SU-DHL-6 (cell line): Measurements from ENCODE around the gene THBS2.

Experiments
- H2AFZ ChIP-seq: fragments of 200-600 bp; sonication (generic); 2 replicates; pipeline ENCODE4 v1.6.1; 2014; ENCODE audit warnings: low read depth, mild to moderate bottlenecking, moderate library complexity, mixed read lengths, antibody characterized with exemption, low read length; ENCODE audit not compliant: severe bottlenecking
- H3F3A ChIP-seq: fragments of 200-600 bp; shearing (Covaris generic); 2 replicates; pipeline ENCODE4 v1.6.0; 2016; ENCODE audit warnings: antibody characterized with exemption, mild to moderate bottlenecking; ENCODE audit not compliant: insufficient read depth
- H3K27ac ChIP-seq: fragments of 200-600 bp; sonication (generic); 2 replicates; pipeline ENCODE4 v1.5.1; 2016; ENCODE audit warnings: low read depth, mild to moderate bottlenecking, low read length, moderate library complexity, mixed read lengths
- H3K27me3 ChIP-seq: fragments of 200-600 bp; sonication (generic), shearing (Covaris generic); 2 replicates; pipeline ENCODE4 v1.6.0; 2014; ENCODE audit warnings: mild to moderate bottlenecking, low read length
- H3K36me3 ChIP-seq: fragments of 200-600 bp; sonication (generic); 2 replicates; pipeline ENCODE4 v1.6.1; 2014; ENCODE audit warnings: mild to moderate bottlenecking, low read length, mixed read lengths
- H3K4me2 ChIP-seq: fragments of 300-600, 200-600 bp; shearing (Covaris generic), sonication (generic); 2 replicates; pipeline ENCODE4 v1.6.0; 2014; ENCODE audit warnings: low read length, low read depth, mild to moderate bottlenecking; ENCODE audit not compliant: poor library complexity, severe bottlenecking
- H3K4me3 ChIP-seq: fragments of 200-600 bp; sonication (generic); 2 replicates; pipeline ENCODE4 v1.5.1; 2014; ENCODE audit warnings: antibody characterized with exemption, low read length, mild to moderate bottlenecking, mixed read lengths; ENCODE audit not compliant: insufficient read depth, poor library complexity, severe bottlenecking
- H3K79me2 ChIP-seq: fragments of 200-600 bp; sonication (generic); 2 replicates; pipeline ENCODE4 v1.6.1; 2014; ENCODE audit warnings: mild to moderate bottlenecking, low read length, moderate library complexity; ENCODE audit not compliant: insufficient read depth
- H3K9ac ChIP-seq: fragments of 200-600 bp; sonication (generic); 2 replicates; pipeline ENCODE4 v1.7.0; 2014; ENCODE audit warnings: mild to moderate bottlenecking, low read length
- H3K9me2 ChIP-seq: fragments of 200-600 bp; sonication (generic); replicated peaks from 2 replicates; pipeline ENCODE4 v1.6.1; 2014; ENCODE audit warnings: low read length; ENCODE audit not compliant: insufficient read depth
- H3K9me3 ChIP-seq: fragments of 200-600 bp; sonication (generic); 2 replicates; pipeline ENCODE4 v1.6.1; 2014; ENCODE audit warnings: low read length, mixed read lengths; ENCODE audit not compliant: insufficient read depth
- H4K20me1 ChIP-seq: fragments of 200-600 bp; sonication (generic); 2 replicates; pipeline ENCODE4 v1.6.1; 2014; ENCODE audit warnings: low read depth, mild to moderate bottlenecking, antibody characterized with exemption, low read length, moderate library complexity, mixed read lengths
- EZH2phosphoT487 ChIP-seq: fragments of 200-600 bp; sonication (generic), shearing (Covaris generic); conservative IDR thresholded peaks from 2 replicates; pipeline ENCODE4 v1.6.1; 2018; ENCODE audit warnings: mild to moderate bottlenecking, antibody characterized with exemption, low read length, moderate library complexity, mixed read lengths
- TF ChIP-seq, protein P1 (sequence below): fragments of 200-600 bp; sonication (generic); IDR thresholded peaks from one replicate; pipeline ENCODE4 v1.5.1; 2017; ENCODE audit warnings: antibody characterized with exemption, mild to moderate bottlenecking, low read length, moderate library complexity; ENCODE audit not compliant: insufficient read depth, poor library complexity, severe bottlenecking

The THBS2 gene

DNA sequence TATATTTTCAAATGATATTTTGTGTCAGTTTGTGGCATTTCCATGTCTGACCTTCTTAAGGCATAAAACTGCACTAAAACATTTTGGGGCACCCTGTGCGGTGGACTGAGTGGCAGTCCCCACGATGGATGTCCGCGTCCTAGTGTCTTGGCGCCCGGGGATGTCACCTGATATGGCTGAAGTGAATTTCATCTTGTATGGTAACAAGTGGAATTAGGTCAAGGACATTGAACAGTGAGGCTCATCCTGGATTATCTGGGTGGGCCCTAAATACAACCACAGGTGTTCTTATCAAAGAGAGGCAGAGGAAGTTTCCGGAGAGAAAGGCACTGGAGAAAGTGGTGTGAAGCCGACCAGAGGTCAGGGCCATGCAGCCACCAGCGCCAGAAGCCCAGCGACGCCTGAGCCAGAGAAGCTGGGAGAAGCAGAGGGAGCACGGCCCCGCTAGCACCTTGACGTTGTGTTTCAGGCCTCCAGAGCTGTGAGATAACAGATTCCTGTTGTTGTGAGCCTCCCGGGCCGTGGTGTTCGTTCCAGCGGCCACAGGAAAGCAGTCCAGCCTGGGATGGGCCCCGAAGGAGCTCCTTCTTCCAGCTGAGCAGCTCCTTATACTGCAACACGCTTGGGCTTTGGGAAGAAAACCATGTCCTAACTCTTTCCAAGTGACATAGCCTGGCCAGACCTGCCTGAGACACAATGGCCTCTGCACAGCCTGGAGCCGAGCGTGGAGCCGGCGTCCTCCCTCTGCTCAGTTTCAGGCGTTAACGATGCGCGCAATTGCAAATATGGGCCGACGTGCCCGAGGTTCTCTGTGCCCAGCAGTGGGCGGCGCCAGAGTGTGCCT, 22.5 kb downstream of the THBS2 start:
- Histone ChIP-seq H3K79me2 (no peaks in the 10 kb centered on the region), H3K27me3 (no peaks in the 10 kb centered on the region), H3K4me2 (no peak overlapping the region), H3F3A (no peaks in the 10 kb centered on the region), H3K9me2 (no peaks in the 10 kb centered on the region), H3K36me3 (no peaks in the 10 kb centered on the region), H3K9ac (no peak overlapping the region), H3K4me3 (no peak overlapping the region), H3K27ac (no peak overlapping the region), H3K9me3 (peaks cover 5% of the 10 kb centered on the region; the same call in 1 of the 2 replicates), H2AFZ (no peak overlapping the region), H4K20me1 (no peaks in the 10 kb centered on the region)
- TF ChIP-seq EZH2phosphoT487: no peak
- TF ChIP-seq, protein P1, sequence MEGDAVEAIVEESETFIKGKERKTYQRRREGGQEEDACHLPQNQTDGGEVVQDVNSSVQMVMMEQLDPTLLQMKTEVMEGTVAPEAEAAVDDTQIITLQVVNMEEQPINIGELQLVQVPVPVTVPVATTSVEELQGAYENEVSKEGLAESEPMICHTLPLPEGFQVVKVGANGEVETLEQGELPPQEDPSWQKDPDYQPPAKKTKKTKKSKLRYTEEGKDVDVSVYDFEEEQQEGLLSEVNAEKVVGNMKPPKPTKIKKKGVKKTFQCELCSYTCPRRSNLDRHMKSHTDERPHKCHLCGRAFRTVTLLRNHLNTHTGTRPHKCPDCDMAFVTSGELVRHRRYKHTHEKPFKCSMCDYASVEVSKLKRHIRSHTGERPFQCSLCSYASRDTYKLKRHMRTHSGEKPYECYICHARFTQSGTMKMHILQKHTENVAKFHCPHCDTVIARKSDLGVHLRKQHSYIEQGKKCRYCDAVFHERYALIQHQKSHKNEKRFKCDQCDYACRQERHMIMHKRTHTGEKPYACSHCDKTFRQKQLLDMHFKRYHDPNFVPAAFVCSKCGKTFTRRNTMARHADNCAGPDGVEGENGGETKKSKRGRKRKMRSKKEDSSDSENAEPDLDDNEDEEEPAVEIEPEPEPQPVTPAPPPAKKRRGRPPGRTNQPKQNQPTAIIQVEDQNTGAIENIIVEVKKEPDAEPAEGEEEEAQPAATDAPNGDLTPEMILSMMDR: no peak

GRCh38 chr6:169230322-169230665, 23.4 kb downstream of the THBS2 start:
- H3K27me3 ChIP-seq: no peaks in the 10 kb centered on the region
- H3K9me2 ChIP-seq: no peaks in the 10 kb centered on the region
- no peak overlapping the region for H3K27ac ChIP-seq
- no peak for TF ChIP-seq EZH2phosphoT487
- TF ChIP-seq, protein P1: no peak
- no peak overlapping the region for H2AFZ ChIP-seq
- H4K20me1 ChIP-seq: no peaks in the 10 kb centered on the region
- no peaks in the 10 kb centered on the region for H3K36me3 ChIP-seq
- H3F3A ChIP-seq: no peaks in the 10 kb centered on the region
- H3K9ac ChIP-seq: no peak overlapping the region
- H3K79me2 ChIP-seq: no peaks in the 10 kb centered on the region
- H3K4me2 ChIP-seq: no peak overlapping the region
- peaks cover 5% of the 10 kb centered on the region; the same call in 1 of the 2 replicates for H3K9me3 ChIP-seq
- H3K4me3 ChIP-seq: no peak overlapping the region

DNA sequence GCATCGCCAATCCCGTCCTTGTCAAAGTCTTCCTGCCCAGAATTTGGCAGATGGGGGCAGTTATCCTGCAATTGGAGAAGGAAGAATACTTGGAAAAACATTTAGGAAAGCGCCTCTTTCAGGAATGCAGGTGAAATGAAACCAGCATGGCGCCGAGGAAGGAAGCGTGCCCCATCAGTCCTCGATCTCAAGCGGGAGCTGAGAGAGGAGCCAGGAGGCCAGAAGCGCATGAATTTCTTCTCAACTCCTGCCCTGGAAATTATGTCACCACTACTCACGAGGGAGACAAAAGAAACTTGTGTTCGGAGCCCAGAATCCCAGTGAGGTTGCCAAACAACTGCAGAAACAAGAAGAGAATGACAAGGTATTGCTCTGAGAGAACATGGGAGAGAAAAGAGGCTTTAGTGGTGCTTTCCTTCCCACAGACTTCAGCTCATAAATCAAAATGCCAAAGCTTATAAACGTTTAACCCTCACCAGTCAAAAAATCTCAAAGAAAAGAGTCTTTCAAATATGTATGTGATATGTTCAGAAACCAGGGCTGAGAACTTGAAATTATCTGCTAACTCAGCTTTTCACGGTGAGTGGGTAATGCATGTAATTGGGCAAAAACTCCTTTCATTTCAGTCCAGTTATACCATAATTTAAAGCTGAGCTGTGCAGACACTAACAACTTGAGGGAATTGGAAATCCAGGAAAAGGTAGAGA, 23.9 kb downstream of the THBS2 start:
- Histone ChIP-seq H3K79me2 (no peaks in the 10 kb centered on the region), H3K4me2 (no peak overlapping the region), H3K9me2 (no peaks in the 10 kb centered on the region), H2AFZ (no peak overlapping the region), H3K9ac (no peak overlapping the region), H3K4me3 (no peak overlapping the region), H4K20me1 (no peaks in the 10 kb centered on the region), H3K9me3 (peaks cover 5% of the 10 kb centered on the region; the same call in 1 of the 2 replicates), H3K36me3 (no peaks in the 10 kb centered on the region), H3K27me3 (no peaks in the 10 kb centered on the region), H3K27ac (no peak overlapping the region), H3F3A (no peaks in the 10 kb centered on the region)
- TF ChIP-seq, protein P1: no peak
- no peak for TF ChIP-seq EZH2phosphoT487
